ENCODE results near the gene HSPB8.

DNA sequence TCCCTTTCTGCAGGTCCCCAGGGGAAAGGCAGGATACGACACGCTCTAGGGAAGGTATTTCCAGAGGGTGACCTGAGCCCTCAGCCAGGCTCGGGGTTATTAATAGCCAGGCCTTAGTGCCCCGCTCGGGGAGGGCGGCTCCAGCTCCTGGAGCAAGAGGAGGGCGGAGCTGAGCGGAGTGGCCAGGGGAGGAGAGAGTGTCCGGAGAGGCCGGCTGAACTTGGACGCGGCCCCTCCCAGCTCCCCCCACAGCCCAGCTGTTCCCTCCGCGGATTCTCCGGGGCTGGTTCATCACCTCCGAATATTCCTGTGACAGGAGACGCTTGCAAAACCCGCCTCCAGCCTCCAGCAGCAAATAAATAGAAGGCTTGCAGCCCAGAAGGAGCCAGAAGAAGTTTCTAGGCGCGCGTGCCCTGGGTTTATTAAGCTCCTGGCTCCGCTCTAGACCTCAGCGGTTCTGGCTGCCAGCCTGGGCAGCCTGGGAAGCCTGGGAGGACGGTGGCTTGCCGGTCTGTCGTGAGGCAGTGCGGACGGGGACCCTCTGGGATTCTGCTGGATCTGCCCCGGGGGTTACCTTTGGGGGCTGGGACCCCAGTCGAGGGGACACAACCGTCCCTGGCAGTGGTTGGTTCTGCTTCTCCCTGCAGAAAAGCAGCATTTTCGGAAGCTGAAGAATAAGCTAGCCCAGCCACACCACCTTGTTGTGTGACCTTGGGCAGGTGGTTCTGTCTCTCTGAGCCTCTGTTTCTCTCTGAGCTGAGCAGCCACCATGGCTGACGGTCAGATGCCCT lies at the start of gene HSPB8:
- TF ChIP-seq POLR2AphosphoS5 (IDR thresholded peaks at IDR 0.05; ENCODE audit: insufficient read depth in 1 of 2, low read depth in 1 of 2): peak; percentile 94 to 95
- TF ChIP-seq, protein P1, sequence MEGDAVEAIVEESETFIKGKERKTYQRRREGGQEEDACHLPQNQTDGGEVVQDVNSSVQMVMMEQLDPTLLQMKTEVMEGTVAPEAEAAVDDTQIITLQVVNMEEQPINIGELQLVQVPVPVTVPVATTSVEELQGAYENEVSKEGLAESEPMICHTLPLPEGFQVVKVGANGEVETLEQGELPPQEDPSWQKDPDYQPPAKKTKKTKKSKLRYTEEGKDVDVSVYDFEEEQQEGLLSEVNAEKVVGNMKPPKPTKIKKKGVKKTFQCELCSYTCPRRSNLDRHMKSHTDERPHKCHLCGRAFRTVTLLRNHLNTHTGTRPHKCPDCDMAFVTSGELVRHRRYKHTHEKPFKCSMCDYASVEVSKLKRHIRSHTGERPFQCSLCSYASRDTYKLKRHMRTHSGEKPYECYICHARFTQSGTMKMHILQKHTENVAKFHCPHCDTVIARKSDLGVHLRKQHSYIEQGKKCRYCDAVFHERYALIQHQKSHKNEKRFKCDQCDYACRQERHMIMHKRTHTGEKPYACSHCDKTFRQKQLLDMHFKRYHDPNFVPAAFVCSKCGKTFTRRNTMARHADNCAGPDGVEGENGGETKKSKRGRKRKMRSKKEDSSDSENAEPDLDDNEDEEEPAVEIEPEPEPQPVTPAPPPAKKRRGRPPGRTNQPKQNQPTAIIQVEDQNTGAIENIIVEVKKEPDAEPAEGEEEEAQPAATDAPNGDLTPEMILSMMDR (IDR thresholded peaks at IDR 0.05): no peak
- peak in 1 of 2 donors; percentile 90 for TF ChIP-seq POLR2A (IDR thresholded peaks at IDR 0.05)
